H1 (cell line): ENCODE results near the gene SCYGR1. TPM values are rescaled to one million over a fixed set of nuclear protein-coding genes. Genes with fewer than 3 reads are reported as not detected.

Source experiments
- CTCF ChIA-PET: fragments of 300-600 bp; sonication (Branson Sonifier 250); formaldehyde crosslinking; loops from one replicate; lab custom pipeline; 2021; ENCODE audit not compliant: partially characterized antibody; lab: Charles Lee
- POLR2A ChIA-PET: fragments of 300-600 bp; sonication (Branson Sonifier 250); formaldehyde crosslinking; loops from one replicate; lab custom pipeline; 2021; ENCODE audit warnings: inconsistent platforms; ENCODE audit not compliant: partially characterized antibody; lab: Charles Lee
- DNase-seq, 2 experiments: peaks; one replicate each; pipeline versions ENCODE4 v3.0.0 to v3.0.0-alpha.2; 2010 to 2022; ENCODE audit warnings: low spot score in 2 of 2, low read depth in 1 of 2, mixed read lengths in 1 of 2
- FAIRE-seq: peaks from 2 replicates; lab custom pipeline; 2011; peaks lifted over from hg19 to GRCh38; lab: Jason Lieb, UNC
- H2AFZ ChIP-seq: 2 replicates; pipeline ENCODE4 v1.8.1; 2012; ENCODE audit warnings: low read length, inconsistent platforms
- H2AK5ac ChIP-seq: 2 replicates; pipeline ENCODE4 v1.6.1; 2013; ENCODE audit warnings: low read depth, low read length
- H2BK120ac ChIP-seq: replicated peaks from 2 replicates; pipeline ENCODE3; 2013; ENCODE audit warnings: low read depth, low read length, inconsistent platforms
- H2BK12ac ChIP-seq: 2 replicates; pipeline ENCODE4 v1.6.1; 2013; ENCODE audit warnings: low read depth, low read length
- H2BK15ac ChIP-seq: 2 replicates; pipeline ENCODE4 v1.6.1; 2013; ENCODE audit warnings: low read length
- H2BK20ac ChIP-seq: 2 replicates; pipeline ENCODE4 v1.6.1; 2013; ENCODE audit warnings: low read length
- H2BK5ac ChIP-seq: 2 replicates; pipeline ENCODE4 v1.6.1; 2013; ENCODE audit warnings: low read depth, low read length
- H3K14ac ChIP-seq: 2 replicates; pipeline ENCODE4 v1.6.1; 2013; ENCODE audit warnings: inconsistent platforms; ENCODE audit not compliant: insufficient read length
- H3K18ac ChIP-seq: 2 replicates; pipeline ENCODE4 v1.6.1; 2013; ENCODE audit warnings: low read length; ENCODE audit errors: extremely low read depth
- H3K23ac ChIP-seq: 2 replicates; pipeline ENCODE4 v1.6.1; 2013; ENCODE audit warnings: inconsistent platforms; ENCODE audit not compliant: insufficient read length
- H3K23me2 ChIP-seq: 2 replicates; pipeline ENCODE4 v1.6.1; 2013; ENCODE audit warnings: low read depth, low read length
- H3K27ac ChIP-seq: 2 replicates; pipeline ENCODE4 v1.6.1; 2011; ENCODE audit warnings: low read depth, low read length, inconsistent platforms
- H3K27me3 ChIP-seq, 4 experiments: replicated peaks in 1 of 4; 1 replicate in 1 of 4; 2 replicates in 3 of 4; pipeline versions ENCODE4 v1.6.1 to v1.8.1; 2011 to 2013; ENCODE audit warnings: low read length in 3 of 4, mild to moderate bottlenecking in 3 of 4, inconsistent platforms in 2 of 4, mixed read lengths in 2 of 4, moderate library complexity in 1 of 4; ENCODE audit not compliant: control insufficient read depth in 3 of 4, insufficient read depth in 3 of 4; ENCODE audit errors: extremely low read depth in 1 of 4
- H3K36me3 ChIP-seq, 4 experiments: 2 replicates each; pipeline versions ENCODE4 v1.6.1 to v1.8.1; 2011 to 2013; ENCODE audit warnings: mild to moderate bottlenecking in 4 of 4, low read length in 3 of 4, moderate library complexity in 2 of 4, control low read depth in 1 of 4, inconsistent platforms in 1 of 4; ENCODE audit not compliant: insufficient read depth in 4 of 4, control insufficient read depth in 2 of 4
- H3K4ac ChIP-seq: replicated peaks from 2 replicates; pipeline ENCODE3; 2013; ENCODE audit warnings: low read length, low read depth, mixed read lengths, inconsistent platforms; ENCODE audit not compliant: insufficient read length
- H3K4me1 ChIP-seq, 4 experiments: replicated peaks in 1 of 4; 1 replicate in 1 of 4; 2 replicates in 3 of 4; pipeline versions ENCODE4 v1.6.1 to v1.8.1; 2011 to 2013; ENCODE audit warnings: low read length in 3 of 4, inconsistent platforms in 2 of 4, mixed read lengths in 1 of 4; ENCODE audit not compliant: insufficient read depth in 4 of 4, control insufficient read depth in 3 of 4
- H3K4me2 ChIP-seq, 2 experiments: 2 replicates each; pipeline versions ENCODE4 v1.6.1 to v1.8.1; 2011 to 2013; ENCODE audit warnings: low read depth in 2 of 2, low read length in 2 of 2, control low read depth in 1 of 2, inconsistent platforms in 1 of 2, mild to moderate bottlenecking in 1 of 2; ENCODE audit not compliant: insufficient read depth in 1 of 2
- H3K4me3 ChIP-seq, 4 experiments: fragments of 200-600, 300-600 bp in 1 of 4; sonication (generic), shearing (Covaris generic), sonication (Bioruptor Twin) in 1 of 4; 2 replicates each; pipeline versions ENCODE4 v1.5.1 to v1.8.1; 2011 to 2016; ENCODE audit warnings: low read length in 4 of 4, low read depth in 3 of 4, control low read depth in 2 of 4, inconsistent platforms in 2 of 4, mild to moderate bottlenecking in 2 of 4, mixed read lengths in 1 of 4, moderate library complexity in 1 of 4; ENCODE audit not compliant: insufficient read depth in 2 of 4; ENCODE audit errors: extremely low read depth in 1 of 4
- H3K56ac ChIP-seq: replicated peaks from 2 replicates; pipeline ENCODE3; 2013; ENCODE audit warnings: low read depth, mild to moderate bottlenecking, mixed read lengths, low read length, inconsistent platforms; ENCODE audit not compliant: insufficient read length
- H3K79me1 ChIP-seq: 2 replicates; pipeline ENCODE4 v1.6.1; 2013; ENCODE audit warnings: low read depth, low read length, control low read depth
- H3K79me2 ChIP-seq, 2 experiments: 2 replicates each; pipeline versions ENCODE4 v1.6.1 to v1.8.1; 2012 to 2013; ENCODE audit warnings: low read length in 2 of 2, mild to moderate bottlenecking in 2 of 2, inconsistent platforms in 1 of 2; ENCODE audit not compliant: insufficient read depth in 2 of 2, control insufficient read depth in 1 of 2
- H3K9ac ChIP-seq, 4 experiments: replicated peaks in 1 of 4; 1 replicate in 1 of 4; 2 replicates in 3 of 4; pipeline versions ENCODE4 v1.6.1 to v1.8.1; 2011 to 2013; ENCODE audit warnings: low read depth in 3 of 4, low read length in 3 of 4, control low read depth in 2 of 4, mild to moderate bottlenecking in 2 of 4, moderate library complexity in 2 of 4, inconsistent platforms in 1 of 4; ENCODE audit errors: extremely low read depth in 1 of 4
- H3K9me3 ChIP-seq, 2 experiments: 2 replicates each; pipeline versions ENCODE4 v1.6.1 to v1.8.1; 2012 to 2013; ENCODE audit warnings: mild to moderate bottlenecking in 2 of 2, moderate library complexity in 2 of 2, control low read depth in 1 of 2, inconsistent platforms in 1 of 2, low read depth in 1 of 2, low read length in 1 of 2, mixed read lengths in 1 of 2; ENCODE audit not compliant: insufficient read depth in 2 of 2
- H4K20me1 ChIP-seq, 2 experiments: replicated peaks in 1 of 2; 2 replicates each; pipeline versions ENCODE3 to v1.8.1; 2011 to 2013; ENCODE audit warnings: inconsistent platforms in 2 of 2, low read length in 2 of 2, mild to moderate bottlenecking in 1 of 2; ENCODE audit not compliant: insufficient read depth in 2 of 2, control insufficient read depth in 1 of 2
- H4K5ac ChIP-seq: 2 replicates; pipeline ENCODE4 v1.6.1; 2013; ENCODE audit warnings: low read length, low read depth, mixed read lengths, inconsistent platforms; ENCODE audit not compliant: insufficient read length
- H4K8ac ChIP-seq: 2 replicates; pipeline ENCODE4 v1.8.0; 2013; ENCODE audit warnings: mild to moderate bottlenecking, moderate library complexity, low read length, inconsistent platforms; ENCODE audit not compliant: insufficient read depth; ENCODE audit errors: extremely low read depth
- H4K91ac ChIP-seq: replicated peaks from 2 replicates; pipeline ENCODE3; 2013; ENCODE audit warnings: low read length, mixed read lengths, inconsistent platforms; ENCODE audit not compliant: insufficient read length
- BCL11A ChIP-seq, 2 experiments: IDR thresholded peaks; one replicate each; pipeline ENCODE4 v1.6.1; 2011; ENCODE audit warnings: low read depth in 2 of 2, low read length in 2 of 2, mild to moderate bottlenecking in 2 of 2
- SP1 ChIP-seq: IDR thresholded peaks from 2 replicates; pipeline ENCODE4 v1.6.1; 2011; ENCODE audit warnings: low read depth, low read length
- TAF1 ChIP-seq: IDR thresholded peaks from 2 replicates; pipeline ENCODE4 v1.6.1; 2011; ENCODE audit warnings: mild to moderate bottlenecking, low read depth, low read length
- WGBS, 2 experiments: shearing (Covaris generic) in 1 of 2; methylation state at CpG; one replicate each; pipeline versions ENCODE4 v1.1.6 to v1.1.7; 2013 to 2015; ENCODE audit warnings: low lambda C conversion rate in 2 of 2, mixed read lengths in 2 of 2, inconsistent platforms in 1 of 2, low coverage in 1 of 2, missing lambda C conversion rate in 1 of 2; ENCODE audit not compliant: insufficient replicate concordance in 2 of 2, insufficient coverage in 1 of 2, insufficient read length in 1 of 2; ENCODE audit errors: extremely low coverage in 1 of 2, missing lambda C conversion rate in 1 of 2; 5-methylcytosine and 5-hydroxymethylcytosine counted together
- polyA plus RNA-seq, 7 experiments: library from polyadenylated mRNA; depleted of rRNA in 3 of 7; stranded (reverse) in 5 of 7; unstranded in 2 of 7; fragments of >200 nt in 5 of 7; fragments of 200-250 nt in 2 of 7; gene quantifications; 1 replicate in 5 of 7; 2 replicates in 1 of 7; 4 replicates in 1 of 7; pipeline versions ENCODE4 v1.2.1 to v1.2.3, GENCODE V29; 2011 to 2013; ENCODE audit warnings: missing spikeins in 2 of 7, mixed read lengths in 2 of 7
- total RNA-seq: library from RNA; stranded (reverse); fragmentation: NEBNext Ultra II Directional; extraction: Animal tissue kit (Norgen Biotek cat#: 25700); gene quantifications from 2 replicates; pipeline ENCODE4 v1.2.1, GENCODE V29; 2021

The SCYGR1 gene
- total and polyA plus RNA-seq, 2 of the 8 experiments (the other 6 are each of a cell fraction or from before 2014, with no cell fraction given) = not detected

DNA sequence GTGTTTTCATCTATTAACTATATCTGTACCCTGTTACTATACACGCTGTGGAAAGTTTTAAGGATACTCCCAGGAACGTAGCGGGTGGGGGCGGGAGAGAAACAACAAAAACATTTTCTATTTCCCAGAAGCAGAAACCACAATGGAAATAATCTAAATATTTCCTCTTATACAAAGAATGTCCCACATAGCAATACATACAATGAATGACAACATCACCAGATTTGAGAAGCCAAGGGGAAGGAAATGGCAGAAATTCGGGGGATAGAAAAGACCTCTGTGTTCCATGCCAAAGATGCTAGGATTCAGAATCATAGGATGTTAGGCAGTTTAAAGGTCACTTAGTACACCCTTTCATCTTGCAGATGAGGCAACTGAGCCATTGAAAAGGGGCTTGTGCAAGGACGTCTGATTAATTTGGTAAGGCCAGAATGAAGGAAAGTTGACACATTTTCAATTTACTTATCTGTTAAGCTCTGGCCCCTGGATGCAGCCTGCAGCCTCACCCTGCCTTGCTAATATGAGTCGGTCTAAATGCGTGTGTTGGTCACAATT lies 41.1 kb upstream of the SCYGR1 start:
- Histone ChIP-seq H3K79me1 (no peaks in the 10 kb centered on the region), H2BK15ac (no peak overlapping the region), H3K36me3 (peaks cover 0 to 4% (median 0%) of the 10 kb centered on the region in 4 experiments; a peak in 1 of 8 replicates), H3K4ac (no peak overlapping the region), H3K79me2 (no peaks in the 10 kb centered on the region), H3K27ac (no peak overlapping the region), H3K23me2 (no peaks in the 10 kb centered on the region), H3K4me2 (no peak overlapping the region), H4K20me1 (no peaks in the 10 kb centered on the region), H3K9ac (no peak overlapping the region), H2BK20ac (no peak overlapping the region), H3K4me3 (no peak overlapping the region), H4K91ac (no peak overlapping the region), H3K27me3 (no peaks in the 10 kb centered on the region), H2AFZ (0 out of 2 replicates have a peak overlapping the region, but pooled peaks have one; percentile 32), H3K4me1 (no peaks in the 10 kb centered on the region), H4K8ac (no peak overlapping the region), H4K5ac (no peak overlapping the region), H3K9me3 (peaks cover 11 to 19% of the 10 kb centered on the region in 2 experiments), H2BK5ac (no peak overlapping the region), H2BK120ac (no peak overlapping the region), H3K23ac (no peak overlapping the region), H2BK12ac (no peak overlapping the region), H2AK5ac (no peak overlapping the region), H3K18ac (no peak overlapping the region), H3K14ac (no peak overlapping the region), H3K56ac (no peak overlapping the region)
- ChIA-PET POLR2A (no interaction called here), CTCF (interaction anchor here (0.5 to 1.0 kb wide), 4 partner anchors 36 to 390 kb away, joined by 3 read pairs; no protein-coding TSS in a partner anchor)
- DNase-seq = no peak
- no peak for FAIRE-seq
- 88% methylated on average over 8 of the region's 8 CpGs; no CpG with 5 or more reads in 1 of the 2 experiments for WGBS, 2 experiments
- TF ChIP-seq SP1 (no peak), TAF1 (no peak), BCL11A (IDR thresholded peaks at IDR 0.05; ENCODE audit: low read depth in 2 of 2, low read length in 2 of 2) (no peak)
